Stimulated activated CD8-positive, alpha-beta memory T cell treated with anti-CD3 and anti-CD28 coated beads, Interleukin-12 subunit alpha, Interleukin-12 subunit beta, amount 100 ng/mL, for 1 hour (primary cell): ENCODE measurements around the gene ZC3H11A.
"Not testable (repeated sequence)": the region's sequence is repeated elsewhere in the genome, so short reads cannot be mapped to it uniquely, and the experiment has no call there.

Experiments used
- DNase-seq: peaks from one replicate; pipeline ENCODE4 v3.0.0-alpha.2; 2020; ENCODE audit warnings: low read depth

Gene ZC3H11A

DNA sequence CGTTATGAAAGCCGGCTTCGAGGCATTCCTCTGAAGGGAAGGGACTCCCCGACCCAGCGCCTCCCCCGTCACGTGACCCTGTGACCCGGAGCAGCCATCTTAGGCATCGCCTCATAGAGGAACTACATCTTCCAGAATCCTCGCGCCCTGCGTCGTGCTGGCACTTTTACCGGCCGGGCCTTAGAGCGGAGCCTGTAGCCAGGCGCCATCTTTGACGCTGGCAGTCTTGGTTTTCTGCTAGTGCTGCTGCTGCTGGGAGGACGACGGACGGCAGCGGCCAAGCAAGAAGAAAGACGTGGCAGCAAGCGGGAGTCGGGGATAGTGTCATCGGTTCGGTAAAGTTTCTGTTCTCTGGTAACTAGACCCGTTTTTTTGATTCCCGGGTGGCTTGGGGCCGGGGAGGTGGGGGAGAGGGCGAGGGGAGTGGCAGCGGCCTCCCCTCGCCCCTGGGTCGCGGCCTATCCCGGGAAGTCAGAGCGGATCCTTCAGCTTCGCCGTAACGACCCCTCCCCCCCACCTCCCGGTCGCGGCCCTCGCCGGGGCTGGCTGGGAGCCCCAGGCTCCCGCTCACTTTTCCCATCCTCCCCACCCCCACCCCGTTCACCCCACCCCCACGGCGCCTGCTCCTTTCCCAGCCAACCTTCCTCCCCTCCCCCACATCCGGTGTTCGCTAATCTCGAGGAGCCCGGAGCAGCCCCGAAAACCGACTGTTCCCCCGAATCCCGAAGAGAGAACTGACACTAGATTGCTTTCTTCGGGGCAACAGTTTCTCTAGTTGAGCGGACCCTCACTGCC, at the start of gene ZC3H11A, which contains the start of gene ZBED6:
Gene ZC3H11A (plus strand): TSS at position 183 of the 795 bp plus-strand sequence. CDS start 21,448 bp downstream, outside the sequence.
Gene ZBED6 (plus strand): TSS at position 183 of the 795 bp plus-strand sequence. CDS start 1,900 bp downstream, outside the sequence.
- DNase-seq = peak; percentile 98

DNA sequence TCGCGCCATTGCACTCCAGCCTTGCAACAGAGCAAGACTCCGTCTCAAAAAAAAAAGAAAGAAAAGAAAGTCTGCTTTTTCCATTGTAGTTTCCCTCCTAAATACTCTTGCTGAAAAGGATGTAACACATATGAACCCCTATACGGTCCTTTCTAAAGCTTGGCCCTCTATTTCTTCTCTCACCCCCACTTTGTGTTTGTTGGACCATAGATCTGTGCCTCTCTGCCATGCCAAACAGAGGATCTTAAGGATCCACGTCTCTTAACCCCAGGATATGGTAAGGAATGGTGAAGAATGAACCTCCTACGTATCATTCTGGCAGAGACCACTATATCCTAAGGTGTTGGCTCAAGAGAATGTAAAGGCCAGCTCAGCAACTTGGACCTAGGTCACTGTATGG, 49.1 kb upstream of the ZC3H11A start:
- DNase-seq = no peak

DNA sequence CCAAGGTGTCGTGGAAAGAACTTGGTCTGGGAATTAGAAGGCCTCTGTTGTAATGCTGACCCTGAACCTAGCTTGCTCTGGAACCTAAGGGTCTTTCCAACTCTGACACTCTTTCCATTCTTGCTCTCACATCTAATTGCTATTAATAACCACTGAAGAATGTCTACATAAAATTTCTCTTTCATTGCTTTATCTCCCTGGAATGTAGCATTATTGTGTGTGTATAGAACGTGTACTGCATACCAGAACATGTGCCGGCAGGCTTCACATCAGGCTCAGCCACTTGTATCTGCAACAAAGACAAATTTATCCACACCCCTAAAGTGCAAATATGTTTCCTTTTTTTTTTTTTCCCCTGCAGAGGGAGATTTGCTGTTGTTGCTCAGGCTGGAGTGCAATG, 44.4 kb upstream of the ZC3H11A start:
- no peak for DNase-seq

DNA sequence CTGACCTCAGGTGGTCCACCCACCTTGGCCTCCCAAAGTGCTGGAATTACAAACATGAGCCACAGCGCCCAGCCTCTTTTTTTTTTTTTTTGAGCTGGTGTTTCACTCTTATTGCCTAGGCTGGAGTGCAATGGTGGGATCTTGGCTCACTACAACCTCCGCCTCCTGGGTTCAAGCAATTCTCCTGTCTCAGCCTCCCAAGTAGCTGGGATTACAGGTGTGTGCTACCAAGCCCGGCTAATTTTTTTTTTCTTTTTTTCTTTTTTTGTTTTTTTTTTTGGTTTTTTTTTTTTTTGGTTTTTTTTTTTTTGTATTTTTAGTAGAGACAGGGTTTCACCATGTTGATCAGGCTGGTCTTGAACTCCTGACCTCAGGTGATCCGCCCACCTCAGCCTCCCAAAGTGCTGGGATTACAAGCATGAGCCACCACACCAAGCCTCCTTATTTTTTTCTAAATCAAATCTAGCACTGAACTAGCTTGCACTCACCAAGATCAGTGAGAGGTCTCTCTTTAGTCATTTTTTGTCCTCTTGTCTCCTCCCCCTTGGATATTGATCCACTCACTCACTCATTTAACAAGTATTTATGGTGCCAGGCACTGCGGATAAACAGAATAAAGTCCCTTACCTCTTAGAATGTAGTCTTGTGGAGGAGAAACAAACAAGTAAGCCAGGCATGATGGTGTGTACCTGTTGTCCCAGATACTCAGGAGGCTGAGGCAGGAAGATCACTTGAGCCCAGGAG, 43.6 kb upstream of the ZC3H11A start:
- not testable (repeated sequence) for DNase-seq

DNA sequence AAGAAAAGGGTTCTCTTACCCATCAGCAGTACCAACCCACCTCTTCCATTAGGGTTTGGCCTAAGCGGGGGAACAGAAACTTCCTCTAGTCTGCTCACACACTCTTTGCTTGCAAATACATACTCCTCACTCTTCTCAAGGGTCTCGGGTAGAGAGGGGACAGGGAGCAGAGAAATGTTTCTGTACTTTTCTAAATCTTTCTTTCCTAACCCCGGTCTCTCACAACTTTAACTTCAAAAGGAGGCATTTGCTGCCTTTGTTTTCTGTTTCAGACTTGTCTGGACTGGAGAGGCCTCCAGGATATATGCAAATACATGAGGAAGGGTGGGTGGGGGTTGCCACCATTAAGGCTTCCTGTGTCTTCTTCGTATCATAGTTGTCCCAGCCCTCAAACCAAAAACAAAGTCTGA, 41.0 kb upstream of the ZC3H11A start:
- no peak for DNase-seq

GRCh38 chr1:203756036-203756435, 39.4 kb upstream of the ZC3H11A start:
- no peak for DNase-seq

DNA sequence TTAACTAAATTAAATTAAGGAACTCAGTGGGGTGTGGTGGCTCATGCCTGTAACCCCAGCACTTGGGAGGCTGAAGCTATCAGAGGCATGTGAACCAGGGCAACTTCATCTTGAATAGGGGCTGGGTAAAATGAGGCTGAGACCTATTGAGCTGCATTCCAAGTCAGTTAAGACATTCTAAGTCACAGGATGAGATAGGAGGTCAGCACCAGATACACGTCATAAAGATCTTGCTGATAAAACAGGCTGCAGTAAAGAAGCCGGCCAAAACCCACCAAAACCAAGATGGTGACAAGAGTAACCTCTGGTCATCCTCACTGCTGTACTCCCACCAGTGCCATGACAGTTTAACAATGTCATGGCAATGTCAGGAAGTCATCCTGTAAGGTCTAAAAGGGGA, 36.7 kb upstream of the ZC3H11A start:
- DNase-seq = not testable (repeated sequence)

GRCh38 chr1:203760506-203760905, 34.9 kb upstream of the ZC3H11A start:
- no peak for DNase-seq

GRCh38 chr1:203761958-203762357, 33.5 kb upstream of the ZC3H11A start:
- DNase-seq = not testable (repeated sequence)

DNA sequence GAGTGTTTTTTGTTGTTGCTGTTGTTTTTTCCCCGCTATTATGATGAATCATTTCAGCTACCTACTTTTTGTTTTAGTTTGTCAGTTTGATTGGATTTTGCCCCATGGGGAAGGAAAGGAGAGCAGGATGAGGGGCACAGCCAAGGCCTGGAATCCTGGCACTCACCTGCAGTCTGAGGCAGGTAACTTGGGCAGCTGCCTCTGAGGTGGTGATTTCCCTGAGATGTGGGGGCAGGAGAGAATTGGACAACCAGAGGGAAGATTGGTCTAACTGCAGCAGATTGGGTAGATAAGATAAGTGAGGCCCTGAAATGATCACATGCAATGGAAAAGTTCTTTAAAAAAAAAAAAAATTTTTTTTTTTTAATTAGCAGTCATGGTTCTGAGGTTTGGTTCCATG, 31.9 kb upstream of the ZC3H11A start:
- DNase-seq = no peak

DNA sequence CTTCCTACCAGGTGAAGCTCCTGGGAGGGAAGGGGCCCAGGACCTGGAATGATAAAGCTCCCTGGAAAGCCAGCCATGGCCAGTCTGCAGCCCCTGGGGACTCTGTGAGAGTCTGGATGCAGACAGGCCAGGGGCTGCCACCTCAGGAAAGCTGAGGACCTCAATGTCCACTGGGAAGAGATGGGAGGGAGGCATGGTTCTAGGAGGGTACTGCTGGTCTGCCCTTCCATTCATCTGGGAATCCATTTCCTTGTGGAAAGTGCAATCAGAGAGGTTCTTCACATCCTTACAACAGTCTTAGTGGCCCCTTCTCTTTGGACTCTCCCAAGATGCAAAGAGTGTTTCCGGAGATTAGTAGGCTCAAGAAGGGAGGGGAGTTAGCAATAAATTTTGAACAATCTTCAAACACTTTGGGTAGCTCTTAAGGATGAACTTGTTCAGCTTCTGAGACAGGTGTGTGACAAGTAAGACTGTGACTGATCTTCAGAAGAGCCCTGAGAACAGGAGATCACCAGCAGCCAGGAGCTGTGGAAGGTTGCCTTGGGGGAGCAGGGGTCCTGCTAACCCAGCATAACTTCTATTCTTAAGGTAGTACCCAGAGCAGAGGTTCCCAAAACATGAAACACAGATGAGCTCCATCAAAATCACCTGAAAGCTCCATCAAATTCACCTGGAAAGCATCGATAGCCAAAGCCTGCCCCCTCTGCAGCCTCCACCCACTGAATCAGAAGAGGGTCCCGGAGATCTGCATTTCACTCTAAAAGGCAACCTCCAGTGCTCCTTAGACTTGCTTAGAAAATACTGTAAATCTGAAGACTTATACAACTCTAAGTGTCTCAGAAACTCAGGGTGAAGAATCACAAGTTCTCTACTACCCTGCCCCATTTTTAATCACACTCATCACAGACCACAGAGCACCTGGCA, 31.1 kb upstream of the ZC3H11A start:
- DNase-seq = no peak

DNA sequence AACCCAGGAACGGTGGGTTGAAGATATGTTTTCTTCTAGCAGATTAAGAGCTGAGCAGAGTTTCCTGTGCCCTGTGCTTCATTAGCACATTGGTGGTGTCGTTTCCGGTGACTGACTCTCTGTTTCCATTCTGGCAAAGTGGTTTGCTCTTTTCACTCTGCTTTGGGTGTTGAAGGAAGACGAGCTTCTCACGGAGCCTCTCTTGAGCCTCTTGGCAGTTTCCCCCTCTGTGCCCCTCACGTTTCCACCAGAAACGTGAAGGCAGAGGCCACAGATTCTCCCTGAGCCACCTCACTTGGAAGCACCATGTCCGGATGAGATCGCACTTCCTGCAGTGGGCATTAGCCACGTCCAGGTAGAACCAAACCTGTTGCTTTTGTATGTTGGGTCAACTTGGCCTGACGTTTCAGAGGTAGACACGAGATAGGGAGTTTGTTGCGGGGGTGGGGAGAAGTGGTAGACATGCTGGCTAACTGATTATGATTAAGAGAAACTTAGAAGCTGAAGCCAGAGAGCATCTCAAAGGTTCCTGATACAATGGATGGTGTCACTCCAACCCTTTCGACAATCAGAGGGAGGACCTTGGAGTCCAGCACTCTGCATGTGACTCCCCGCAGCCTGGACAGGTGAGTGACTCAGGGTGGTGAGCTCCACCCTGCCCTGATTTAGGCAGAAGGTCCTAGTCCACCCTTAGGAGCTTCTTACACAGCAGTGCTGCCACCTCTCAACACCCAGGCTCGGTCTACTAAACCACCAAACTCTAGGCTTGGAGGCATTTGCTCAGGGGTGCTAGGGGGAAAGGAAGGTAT, 30.2 kb upstream of the ZC3H11A start, which contains the start of gene LAX1:
Gene LAX1 (plus strand): TSS at position 155 of the 809 bp plus-strand sequence. CDS start 383 bp downstream, at position 538.
- DNase-seq = peak; percentile 73

GRCh38 chr1:203768256-203768655, 27.2 kb upstream of the ZC3H11A start:
- DNase-seq = no peak

- no peak for DNase-seq
These were observed 25.7 kb upstream of the ZC3H11A start for GRCh38 chr1:203769505-203770343.

DNA sequence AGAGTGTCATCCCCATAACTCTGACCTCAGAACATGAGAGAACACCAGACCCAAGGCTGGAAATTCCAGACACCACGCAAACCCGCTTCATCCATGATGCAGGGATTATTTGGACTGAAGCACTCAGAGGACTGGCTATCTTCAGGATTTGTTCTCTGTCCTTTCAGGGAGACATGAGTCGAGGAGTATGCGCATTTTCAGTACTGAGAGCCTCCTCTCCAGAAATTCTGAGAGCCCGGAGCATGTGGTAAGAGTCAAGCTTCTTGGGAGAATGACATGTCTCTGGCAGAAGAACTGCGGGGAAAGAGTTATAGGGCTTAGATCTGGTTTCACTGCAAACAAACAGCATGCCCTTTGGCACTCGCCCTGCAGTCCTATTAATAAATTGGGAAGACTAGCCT, 23.5 kb upstream of the ZC3H11A start:
- no peak for DNase-seq

GRCh38 chr1:203772836-203773235, 22.6 kb upstream of the ZC3H11A start:
- no peak for DNase-seq

DNA sequence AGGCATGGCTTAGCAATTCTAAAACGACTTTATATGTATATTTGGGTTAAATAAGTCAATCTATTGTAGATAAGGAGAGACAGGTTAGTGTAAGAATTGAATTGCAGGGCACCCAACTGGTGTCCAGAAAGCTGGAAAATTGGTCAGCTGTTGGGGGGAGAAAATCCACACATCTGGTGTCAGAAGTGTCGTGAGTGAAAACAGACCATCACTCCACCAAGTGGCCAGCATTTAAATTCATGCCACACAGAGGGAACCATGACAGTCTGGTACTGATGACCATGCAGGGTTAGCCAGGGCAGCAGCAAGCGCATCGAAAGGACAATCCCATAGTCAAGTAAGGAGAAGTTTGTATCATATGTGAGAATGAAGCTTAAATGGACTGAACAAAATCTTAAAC, 18.8 kb upstream of the ZC3H11A start:
- DNase-seq = no peak

- no peak for DNase-seq
These were observed 17.8 kb upstream of the ZC3H11A start for GRCh38 chr1:203777596-203777995.

- no peak for DNase-seq
These were observed 17.3 kb upstream of the ZC3H11A start for GRCh38 chr1:203778146-203778545.

DNA sequence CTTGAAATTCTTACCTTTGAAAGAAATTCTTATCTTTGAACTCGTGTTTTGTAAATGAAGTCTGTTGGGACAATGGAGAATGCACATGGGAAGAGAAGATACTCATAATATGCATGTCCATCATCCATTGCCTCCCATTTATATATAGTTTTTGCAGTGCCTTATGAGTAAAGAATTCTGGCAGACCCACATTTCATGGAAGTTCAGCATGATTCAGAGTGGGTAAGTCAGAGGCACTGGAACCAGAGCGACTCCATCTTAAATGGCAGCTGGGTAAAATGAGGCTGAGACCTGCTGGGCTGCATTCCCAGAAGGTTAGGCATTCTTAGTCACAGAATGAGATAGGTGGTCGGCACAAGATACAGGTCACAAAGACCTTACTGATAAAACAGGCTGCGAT, 16.6 kb upstream of the ZC3H11A start:
- DNase-seq = no peak
